A673 (cell line): ENCODE measurements around the gene NUP42. TPM values are rescaled to one million over a fixed set of nuclear protein-coding genes. Genes with fewer than 3 reads are reported as not detected.

Source experiments
- BruUV-seq: library from RNA; stranded (reverse); fragments of 400-500 nt; replicated peaks from 2 replicates; lab custom pipeline; 2021; lab: Mats Ljungman, UMichigan
- CTCF ChIA-PET: fragments of 300-600 bp; sonication (Branson Sonifier 250); formaldehyde crosslinking; loops from one replicate; lab custom pipeline; 2022; ENCODE audit warnings: antibody characterized with exemption; lab: Charles Lee
- POLR2A ChIA-PET: fragments of 300-600 bp; sonication (Branson Sonifier 250); formaldehyde crosslinking; loops from one replicate; lab custom pipeline; 2022; ENCODE audit warnings: antibody characterized with exemption; ENCODE audit not compliant: low non-redundant PET; lab: Charles Lee
- DNase-seq: peaks from one replicate; pipeline ENCODE4 v3.0.0-alpha.2; 2015; ENCODE audit warnings: low spot score
- H3K27ac ChIP-seq: fragments of 200-600 bp; sonication (generic); 2 replicates; pipeline ENCODE4 v1.5.1; 2016; ENCODE audit warnings: mixed run types, low read depth, mild to moderate bottlenecking, mixed read lengths, antibody characterized with exemption, low read length; ENCODE audit not compliant: poor library complexity, severe bottlenecking
- H3K27me3 ChIP-seq: fragments of 200-600 bp; sonication (generic); replicated peaks from 2 replicates; pipeline ENCODE4 v1.6.1; 2017; ENCODE audit warnings: mixed run types, low read depth, mild to moderate bottlenecking, mixed read lengths, antibody characterized with exemption, low read length; ENCODE audit not compliant: insufficient read depth, poor library complexity
- H3K36me3 ChIP-seq: fragments of 200-600 bp; sonication (generic); 2 replicates; pipeline ENCODE4 v1.6.1; 2016; ENCODE audit warnings: mixed run types, mild to moderate bottlenecking, mixed read lengths, antibody characterized with exemption, low read length; ENCODE audit not compliant: insufficient read depth, poor library complexity, severe bottlenecking
- H3K4me1 ChIP-seq: fragments of 200-600 bp; sonication (generic); 2 replicates; pipeline ENCODE4 v1.6.1; 2017; ENCODE audit warnings: mixed run types, mild to moderate bottlenecking, mixed read lengths, antibody characterized with exemption, low read length; ENCODE audit not compliant: insufficient read depth, poor library complexity, severe bottlenecking
- H3K4me3 ChIP-seq: fragments of 200-600 bp; sonication (generic); 2 replicates; pipeline ENCODE4 v1.5.1; 2016; ENCODE audit warnings: low read depth, mixed run types, mild to moderate bottlenecking, mixed read lengths, low read length; ENCODE audit not compliant: poor library complexity, severe bottlenecking
- H3K9me3 ChIP-seq: fragments of 200-600 bp; sonication (generic); 2 replicates; pipeline ENCODE4 v1.6.1; 2016; ENCODE audit warnings: mixed run types, low read depth, mild to moderate bottlenecking, mixed read lengths, antibody characterized with exemption, low read length; ENCODE audit not compliant: poor library complexity, severe bottlenecking
- CTCF ChIP-seq: fragments of 300-800, 200-600 bp; sonication (generic); conservative IDR thresholded peaks from 2 replicates; pipeline ENCODE4 v1.5.1; 2017; ENCODE audit warnings: low read depth, mild to moderate bottlenecking, antibody characterized with exemption, low read length, moderate library complexity, mixed read lengths
- EZH2 ChIP-seq: fragments of 200-600 bp; sonication (generic); IDR thresholded peaks from 2 replicates; pipeline ENCODE4 v1.6.1; 2017; ENCODE audit warnings: borderline replicate concordance, low read depth, mild to moderate bottlenecking, mixed read lengths, antibody characterized with exemption, low read length; ENCODE audit not compliant: poor library complexity, severe bottlenecking
- intact Hi-C: fragments of 100-400 bp; cut with micrococcal nuclease; formaldehyde crosslinking; loops from one replicate; pipeline ENCODE4 v1.10.0; 2022; ENCODE audit not compliant: unreplicated experiment
- total RNA-seq: library from RNA; stranded (reverse); gene quantifications from 2 replicates; pipeline ENCODE4 v1.2.3, GENCODE V29; 2021

The NUP42 gene
- total RNA-seq, 1 experiment from 2014 or later: 38.2 TPM

- H3K36me3 ChIP-seq: no peaks in the 10 kb centered on the region
- TF ChIP-seq EZH2 (no peak), CTCF (no peak)
- no peaks in the 10 kb centered on the region for H3K4me1 ChIP-seq
- no peak overlapping the region for H3K27ac ChIP-seq
- no peaks in the 10 kb centered on the region for H3K9me3 ChIP-seq
- H3K27me3 ChIP-seq: no peaks in the 10 kb centered on the region
- CTCF ChIA-PET: no interaction called here
- no TSS peak for BruUV-seq
- POLR2A ChIA-PET: no interaction called here
- H3K4me3 ChIP-seq: no peak overlapping the region
- no peak for DNase-seq
- intact Hi-C loops: no loop called here
Measured at GRCh38 chr7:23226844-23227450, 45.1 kb downstream of the NUP42 start.

- no peaks in the 10 kb centered on the region for H3K27me3 ChIP-seq
- H3K4me3 ChIP-seq: no peak overlapping the region
- no peak for DNase-seq
- H3K27ac ChIP-seq: no peak overlapping the region
- no TSS peak for BruUV-seq
- CTCF ChIA-PET: no interaction called here
- no peaks in the 10 kb centered on the region for H3K4me1 ChIP-seq
- intact Hi-C loops: no loop called here
- POLR2A ChIA-PET: no interaction called here
- H3K36me3 ChIP-seq: no peaks in the 10 kb centered on the region
- H3K9me3 ChIP-seq: no peaks in the 10 kb centered on the region
- TF ChIP-seq EZH2 (no peak), CTCF (no peak)
Measured at GRCh38 chr7:23228412-23228811, 46.6 kb downstream of the NUP42 start.

- POLR2A ChIA-PET: no interaction called here
- H3K36me3 ChIP-seq: no peaks in the 10 kb centered on the region
- no peak for DNase-seq
- intact Hi-C loops: no loop called here
- CTCF ChIA-PET: no interaction called here
- H3K27me3 ChIP-seq: no peaks in the 10 kb centered on the region
- H3K27ac ChIP-seq: no peak overlapping the region
- TF ChIP-seq CTCF (no peak), EZH2 (no peak)
- no TSS peak for BruUV-seq
- no peak overlapping the region for H3K4me3 ChIP-seq
- no peaks in the 10 kb centered on the region for H3K9me3 ChIP-seq
- H3K4me1 ChIP-seq: no peaks in the 10 kb centered on the region
Measured at GRCh38 chr7:23230641-23231101, 48.8 kb downstream of the NUP42 start.
